Measurements from ENCODE around the gene SLC10A7. TPM values are rescaled to one million over a fixed set of nuclear protein-coding genes. Genes with fewer than 3 reads are reported as not detected.

The SLC10A7 gene
- total and polyA plus RNA-seq, 4 donors = 7.3 to 25.6 (median 15.5) TPM

GRCh38 chr4:146478009-146478408 is 43.7 kb downstream of the SLC10A7 start:
- WGBS (ENCODE audit: insufficient coverage) = no CpG with 5 or more reads among the region's 3 CpGs
- H3K9me3 ChIP-seq (ENCODE audit: control insufficient read depth, insufficient read depth, low read length) = peaks cover 7% of the 10 kb centered on the region
- H3K36me3 ChIP-seq (ENCODE audit: control insufficient read depth, insufficient read depth, low read length) = no peaks in the 10 kb centered on the region
- H3K27me3 ChIP-seq (ENCODE audit: control insufficient read depth, insufficient read depth, low read length) = no peaks in the 10 kb centered on the region
- H3K4me1 ChIP-seq (ENCODE audit: control insufficient read depth, insufficient read depth, low read length) = no peaks in the 10 kb centered on the region
- H3K27ac ChIP-seq (ENCODE audit: low read depth, low read length) = no peak overlapping the region
- no peak for DNase-seq (ENCODE audit: low read depth in 4 of 6, low spot score in 6 of 6)
- H3K4me3 ChIP-seq (ENCODE audit: low read depth, low read length) = no peak overlapping the region

GRCh38 chr4:146477054-146477453 is 44.7 kb downstream of the SLC10A7 start:
- H3K27ac ChIP-seq (ENCODE audit: low read depth, low read length) = no peak overlapping the region
- no peaks in the 10 kb centered on the region for H3K9me3 ChIP-seq (ENCODE audit: control insufficient read depth, insufficient read depth, low read length)
- no peaks in the 10 kb centered on the region for H3K36me3 ChIP-seq (ENCODE audit: control insufficient read depth, insufficient read depth, low read length)
- H3K4me3 ChIP-seq (ENCODE audit: low read depth, low read length) = no peak overlapping the region
- no peaks in the 10 kb centered on the region for H3K27me3 ChIP-seq (ENCODE audit: control insufficient read depth, insufficient read depth, low read length)
- DNase-seq (ENCODE audit: low read depth in 4 of 6, low spot score in 6 of 6) = no peak
- H3K4me1 ChIP-seq (ENCODE audit: control insufficient read depth, insufficient read depth, low read length) = no peaks in the 10 kb centered on the region
- WGBS (ENCODE audit: insufficient coverage) = no CpG with 5 or more reads among the region's 2 CpGs

- Histone ChIP-seq H3K27me3 (ENCODE audit: control insufficient read depth, insufficient read depth, low read length) (no peaks in the 10 kb centered on the region), H3K4me1 (ENCODE audit: control insufficient read depth, insufficient read depth, low read length) (no peaks in the 10 kb centered on the region), H3K4me3 (ENCODE audit: low read depth, low read length) (no peak overlapping the region), H3K27ac (ENCODE audit: low read depth, low read length) (no peak overlapping the region), H3K9me3 (ENCODE audit: control insufficient read depth, insufficient read depth, low read length) (no peaks in the 10 kb centered on the region), H3K36me3 (ENCODE audit: control insufficient read depth, insufficient read depth, low read length) (no peaks in the 10 kb centered on the region)
- 50% methylated on average over 1 of the region's 1 CpG for WGBS (ENCODE audit: insufficient coverage)
- DNase-seq (ENCODE audit: low read depth in 4 of 6, low spot score in 6 of 6) = peak in 1 of 6 donors; percentile 44
Measured at GRCh38 chr4:146472404-146472803, 49.3 kb downstream of the SLC10A7 start.

- no peak for DNase-seq (ENCODE audit: low read depth in 4 of 6, low spot score in 6 of 6)
- no peaks in the 10 kb centered on the region for H3K36me3 ChIP-seq (ENCODE audit: control insufficient read depth, insufficient read depth, low read length)
- H3K4me1 ChIP-seq (ENCODE audit: control insufficient read depth, insufficient read depth, low read length) = no peaks in the 10 kb centered on the region
Measured at GRCh38 chr4:146470604-146471003, 51.1 kb downstream of the SLC10A7 start.

GRCh38 chr4:146469022-146469421 is 52.7 kb downstream of the SLC10A7 start:
- Histone ChIP-seq H3K4me3 (ENCODE audit: low read depth, low read length) (no peak overlapping the region), H3K4me1 (ENCODE audit: control insufficient read depth, insufficient read depth, low read length) (no peaks in the 10 kb centered on the region), H3K36me3 (ENCODE audit: control insufficient read depth, insufficient read depth, low read length) (no peaks in the 10 kb centered on the region), H3K27me3 (ENCODE audit: control insufficient read depth, insufficient read depth, low read length) (no peaks in the 10 kb centered on the region), H3K9me3 (ENCODE audit: control insufficient read depth, insufficient read depth, low read length) (no peaks in the 10 kb centered on the region), H3K27ac (ENCODE audit: low read depth, low read length) (no peak overlapping the region)
- no CpG with 5 or more reads among the region's 1 CpG for WGBS (ENCODE audit: insufficient coverage)
- DNase-seq (ENCODE audit: low read depth in 4 of 6, low spot score in 6 of 6) = no peak

More at GRCh38 chr4:146470604-146471003, 51.1 kb downstream of the SLC10A7 start:
- Histone ChIP-seq H3K27ac (ENCODE audit: low read depth, low read length) (no peak overlapping the region), H3K27me3 (ENCODE audit: control insufficient read depth, insufficient read depth, low read length) (no peaks in the 10 kb centered on the region), H3K9me3 (ENCODE audit: control insufficient read depth, insufficient read depth, low read length) (no peaks in the 10 kb centered on the region), H3K4me3 (ENCODE audit: low read depth, low read length) (no peak overlapping the region)

- peak in 1 of 6 donors; percentile 7 for DNase-seq (ENCODE audit: low read depth in 4 of 6, low spot score in 6 of 6)
- Histone ChIP-seq H3K36me3 (ENCODE audit: control insufficient read depth, insufficient read depth, low read length) (no peaks in the 10 kb centered on the region), H3K4me3 (ENCODE audit: low read depth, low read length) (no peak overlapping the region), H3K27me3 (ENCODE audit: control insufficient read depth, insufficient read depth, low read length) (no peaks in the 10 kb centered on the region), H3K9me3 (ENCODE audit: control insufficient read depth, insufficient read depth, low read length) (no peaks in the 10 kb centered on the region), H3K27ac (ENCODE audit: low read depth, low read length) (no peak overlapping the region), H3K4me1 (ENCODE audit: control insufficient read depth, insufficient read depth, low read length) (no peaks in the 10 kb centered on the region)
- WGBS (ENCODE audit: insufficient coverage) = no CpG with 5 or more reads among the region's 1 CpG
Measured at GRCh38 chr4:146465628-146466027, 56.1 kb downstream of the SLC10A7 start.

- no peaks in the 10 kb centered on the region for H3K4me1 ChIP-seq (ENCODE audit: control insufficient read depth, insufficient read depth, low read length)
- H3K27me3 ChIP-seq (ENCODE audit: control insufficient read depth, insufficient read depth, low read length) = no peaks in the 10 kb centered on the region
- no peaks in the 10 kb centered on the region for H3K36me3 ChIP-seq (ENCODE audit: control insufficient read depth, insufficient read depth, low read length)
- no peak overlapping the region for H3K4me3 ChIP-seq (ENCODE audit: low read depth, low read length)
- DNase-seq (ENCODE audit: low read depth in 4 of 6, low spot score in 6 of 6) = no peak
- no peaks in the 10 kb centered on the region for H3K9me3 ChIP-seq (ENCODE audit: control insufficient read depth, insufficient read depth, low read length)
- H3K27ac ChIP-seq (ENCODE audit: low read depth, low read length) = no peak overlapping the region
Measured at GRCh38 chr4:146462251-146462650, 59.5 kb downstream of the SLC10A7 start.

- Histone ChIP-seq H3K4me3 (ENCODE audit: low read depth, low read length) (no peak overlapping the region), H3K27ac (ENCODE audit: low read depth, low read length) (no peak overlapping the region), H3K36me3 (ENCODE audit: control insufficient read depth, insufficient read depth, low read length) (no peaks in the 10 kb centered on the region), H3K4me1 (ENCODE audit: control insufficient read depth, insufficient read depth, low read length) (no peaks in the 10 kb centered on the region), H3K9me3 (ENCODE audit: control insufficient read depth, insufficient read depth, low read length) (no peaks in the 10 kb centered on the region), H3K27me3 (ENCODE audit: control insufficient read depth, insufficient read depth, low read length) (no peaks in the 10 kb centered on the region)
- no peak for DNase-seq (ENCODE audit: low read depth in 4 of 6, low spot score in 6 of 6)
- no CpG with 5 or more reads among the region's 1 CpG for WGBS (ENCODE audit: insufficient coverage)
Measured at GRCh38 chr4:146458594-146458993, 63.1 kb downstream of the SLC10A7 start.

GRCh38 chr4:146456681-146457080 is 65.1 kb downstream of the SLC10A7 start:
- 100% methylated on average over 1 of the region's 2 CpGs for whole genome bisulfite sequencing (ENCODE audit: insufficient coverage)
- H3K9me3 ChIP-seq (ENCODE audit: control insufficient read depth, insufficient read depth, low read length) = no peaks in the 10 kb centered on the region
- no peaks in the 10 kb centered on the region for H3K27me3 ChIP-seq (ENCODE audit: control insufficient read depth, insufficient read depth, low read length)
- no peak for DNase-seq (ENCODE audit: low read depth in 4 of 6, low spot score in 6 of 6)
- H3K36me3 ChIP-seq (ENCODE audit: control insufficient read depth, insufficient read depth, low read length) = no peaks in the 10 kb centered on the region
- no peak overlapping the region for H3K4me3 ChIP-seq (ENCODE audit: low read depth, low read length)
- no peak overlapping the region for H3K27ac ChIP-seq (ENCODE audit: low read depth, low read length)
- no peaks in the 10 kb centered on the region for H3K4me1 ChIP-seq (ENCODE audit: control insufficient read depth, insufficient read depth, low read length)

- H3K27ac ChIP-seq (ENCODE audit: low read depth, low read length) = no peak overlapping the region
- DNase-seq (ENCODE audit: low read depth in 4 of 6, low spot score in 6 of 6) = peak in 1 of 6 donors; percentile 78
- H3K36me3 ChIP-seq (ENCODE audit: control insufficient read depth, insufficient read depth, low read length) = no peaks in the 10 kb centered on the region
- H3K4me1 ChIP-seq (ENCODE audit: control insufficient read depth, insufficient read depth, low read length) = no peaks in the 10 kb centered on the region
- H3K9me3 ChIP-seq (ENCODE audit: control insufficient read depth, insufficient read depth, low read length) = peaks cover 3% of the 10 kb centered on the region
- WGBS (ENCODE audit: insufficient coverage) = 63% methylated on average over 2 of the region's 5 CpGs
- H3K27me3 ChIP-seq (ENCODE audit: control insufficient read depth, insufficient read depth, low read length) = no peaks in the 10 kb centered on the region
- no peak overlapping the region for H3K4me3 ChIP-seq (ENCODE audit: low read depth, low read length)
Measured at GRCh38 chr4:146453181-146453807, 68.4 kb downstream of the SLC10A7 start.
